Activated naive CD8-positive, alpha-beta T cell treated with anti-CD3 and anti-CD28 coated beads, Interleukin-2, amount 10 ng/mL, durations not matched to agents 7 days and 5 days (primary cell): Measurements from ENCODE around the gene IL17RA. TPM values are rescaled to one million over a fixed set of nuclear protein-coding genes. Genes with fewer than 3 reads are reported as not detected.

Experiments
- ATAC-seq: fragments of 150-1000 bp; cut with Tn5 transposase; one replicate; pipeline ENCODE4 v1.10.0; 2021; ENCODE audit warnings: low read depth, moderate library complexity
- POLR2A ChIA-PET: fragments of 350-600 bp; sonication (Branson Sonifier 250); formaldehyde crosslinking; loops from one replicate; lab custom pipeline; 2021; ENCODE audit warnings: antibody characterized with exemption; lab: Charles Lee
- DNase-seq: peaks from one replicate; pipeline ENCODE4 v3.0.0; 2021
- H3K27ac Mint-ChIP-seq: one replicate; pipeline ENCODE4 v1.8.0; 2022; ENCODE audit warnings: mild to moderate bottlenecking, mixed read lengths
- H3K27me3 Mint-ChIP-seq: one replicate; pipeline ENCODE4 v1.8.0; 2022; ENCODE audit warnings: mild to moderate bottlenecking, moderate library complexity, mixed read lengths
- H3K36me3 Mint-ChIP-seq: one replicate; pipeline ENCODE4 v1.8.0; 2021; ENCODE audit warnings: mild to moderate bottlenecking, mixed read lengths
- H3K4me1 Mint-ChIP-seq: one replicate; pipeline ENCODE4 v1.8.0; 2021; ENCODE audit warnings: mixed read lengths
- H3K4me3 Mint-ChIP-seq: one replicate; pipeline ENCODE4 v1.8.0; 2022; ENCODE audit warnings: mild to moderate bottlenecking, moderate library complexity, mixed read lengths
- H3K9me3 Mint-ChIP-seq: one replicate; pipeline ENCODE4 v1.8.0; 2021; ENCODE audit warnings: mixed read lengths
- total RNA-seq, 2 experiments: library from RNA; stranded (reverse); gene quantifications; one replicate each; pipeline ENCODE4 v1.2.3, GENCODE V29; 2021

The IL17RA gene
- total RNA-seq, 2 experiments from 2014 or later, result 46.7 to 48.0 TPM

- peaks cover 57% of the 10 kb centered on the region for H3K36me3 Mint-ChIP-seq
- peak overlapping the region; percentile 42 for H3K27ac Mint-ChIP-seq
- H3K27me3 Mint-ChIP-seq, result no peaks in the 10 kb centered on the region
- H3K4me3 Mint-ChIP-seq, result no peak overlapping the region
- ATAC-seq (no peak), DNase-seq (no peak)
- no peaks in the 10 kb centered on the region for H3K9me3 Mint-ChIP-seq
- peaks cover 43% of the 10 kb centered on the region for H3K4me1 Mint-ChIP-seq
- POLR2A ChIA-PET, result no interaction called here
These were observed 19.6 kb downstream of the IL17RA start for GRCh38 chr22:17104336-17104935.

- Mint-ChIP-seq H3K4me3 (peak overlapping the region; percentile 37), H3K27ac (peak overlapping the region; percentile 65), H3K27me3 (no peaks in the 10 kb centered on the region), H3K36me3 (peaks cover 53% of the 10 kb centered on the region), H3K4me1 (peaks cover 34% of the 10 kb centered on the region), H3K9me3 (no peaks in the 10 kb centered on the region)
- POLR2A ChIA-PET, result interaction anchor here (0.8 to 3.1 kb wide), 4 partner anchors 8 to 61 kb away, joined by 3 to 18 read pairs (median 4); no protein-coding TSS in a partner anchor
- ATAC-seq (no peak), DNase-seq (no peak)
These were observed 20.6 kb downstream of the IL17RA start for GRCh38 chr22:17105143-17106129.

- Mint-ChIP-seq H3K4me1 (peaks cover 26% of the 10 kb centered on the region), H3K27me3 (no peaks in the 10 kb centered on the region), H3K27ac (peak overlapping the region; percentile 91), H3K4me3 (peak overlapping the region; percentile 78), H3K9me3 (no peaks in the 10 kb centered on the region), H3K36me3 (peaks cover 52% of the 10 kb centered on the region)
- ATAC-seq (peak; percentile 57), DNase-seq (no peak)
- POLR2A ChIA-PET, result interaction anchor here (0.8 to 3.1 kb wide), 8 partner anchors 9 to 113 kb away, joined by 3 to 18 read pairs (median 5); partner anchors contain the start of gene ADA2
These were observed 21.5 kb downstream of the IL17RA start for GRCh38 chr22:17106161-17106784.

- Mint-ChIP-seq H3K4me1 (peaks cover 23% of the 10 kb centered on the region), H3K27me3 (no peaks in the 10 kb centered on the region), H3K9me3 (no peaks in the 10 kb centered on the region), H3K36me3 (peaks cover 47% of the 10 kb centered on the region), H3K27ac (peak overlapping the region; percentile 91), H3K4me3 (peak overlapping the region; percentile 78)
- peak; percentile 93 for ATAC-seq
- POLR2A ChIA-PET, result interaction anchor here (0.8 to 3.1 kb wide), 8 partner anchors 9 to 112 kb away, joined by 3 to 18 read pairs (median 5); partner anchors contain the start of gene ADA2
- peak; percentile 63 for DNase-seq
These were observed 22.2 kb downstream of the IL17RA start for GRCh38 chr22:17106785-17107546.

- no peak for DNase-seq
- no peak for ATAC-seq
- Mint-ChIP-seq H3K9me3 (no peaks in the 10 kb centered on the region), H3K36me3 (peaks cover 42% of the 10 kb centered on the region), H3K4me1 (peaks cover 19% of the 10 kb centered on the region), H3K27ac (peak overlapping the region; percentile 91), H3K4me3 (peak overlapping the region; percentile 78), H3K27me3 (no peaks in the 10 kb centered on the region)
- POLR2A ChIA-PET, result interaction anchor here (1.0 to 3.1 kb wide), 6 partner anchors 9 to 64 kb away, joined by 5 to 18 read pairs (median 6); no protein-coding TSS in a partner anchor
These were observed 22.7 kb downstream of the IL17RA start for GRCh38 chr22:17107547-17107810.

GRCh38 chr22:17108256-17109112, 23.7 kb downstream of the IL17RA start:
- Mint-ChIP-seq H3K27ac (no peak overlapping the region), H3K36me3 (peaks cover 37% of the 10 kb centered on the region), H3K4me3 (no peak overlapping the region), H3K27me3 (no peaks in the 10 kb centered on the region), H3K9me3 (no peaks in the 10 kb centered on the region), H3K4me1 (peaks cover 19% of the 10 kb centered on the region)
- POLR2A ChIA-PET, result interaction anchor here (1.6 to 3.1 kb wide), 4 partner anchors 8 to 23 kb away, joined by 4 to 18 read pairs (median 9); no protein-coding TSS in a partner anchor
- ATAC-seq, result no peak
- no peak for DNase-seq

GRCh38 chr22:17109113-17109865, 24.5 kb downstream of the IL17RA start:
- peaks cover 22% of the 10 kb centered on the region for H3K4me1 Mint-ChIP-seq
- POLR2A ChIA-PET, result interaction anchor here (1.8 kb wide), 1 partner anchor 22 kb away, joined by 4 read pairs; no protein-coding TSS in a partner anchor
- H3K4me3 Mint-ChIP-seq, result no peak overlapping the region
- no peak overlapping the region for H3K27ac Mint-ChIP-seq
- ATAC-seq (no peak), DNase-seq (no peak)
- H3K9me3 Mint-ChIP-seq, result no peaks in the 10 kb centered on the region
- H3K36me3 Mint-ChIP-seq, result peaks cover 37% of the 10 kb centered on the region
- H3K27me3 Mint-ChIP-seq, result no peaks in the 10 kb centered on the region

- POLR2A ChIA-PET, result interaction anchor here (1.8 to 2.2 kb wide), 2 partner anchors 12 to 23 kb away, joined by 4 to 11 read pairs; no protein-coding TSS in a partner anchor
- H3K4me3 Mint-ChIP-seq, result no peak overlapping the region
- no peak for DNase-seq
- peaks cover 30% of the 10 kb centered on the region for H3K36me3 Mint-ChIP-seq
- H3K9me3 Mint-ChIP-seq, result no peaks in the 10 kb centered on the region
- peaks cover 23% of the 10 kb centered on the region for H3K4me1 Mint-ChIP-seq
- H3K27me3 Mint-ChIP-seq, result no peaks in the 10 kb centered on the region
- H3K27ac Mint-ChIP-seq, result no peak overlapping the region
- ATAC-seq, result no peak
These were observed 25.2 kb downstream of the IL17RA start for GRCh38 chr22:17109976-17110375.

GRCh38 chr22:17110791-17111550, 26.2 kb downstream of the IL17RA start:
- H3K36me3 Mint-ChIP-seq, result peaks cover 21% of the 10 kb centered on the region
- H3K4me3 Mint-ChIP-seq, result no peak overlapping the region
- peaks cover 27% of the 10 kb centered on the region for H3K4me1 Mint-ChIP-seq
- POLR2A ChIA-PET, result interaction anchor here (0.7 to 2.2 kb wide), 4 partner anchors 9 to 73 kb away, joined by 3 to 11 read pairs (median 4); no protein-coding TSS in a partner anchor
- ATAC-seq, result no peak
- H3K27me3 Mint-ChIP-seq, result no peaks in the 10 kb centered on the region
- no peaks in the 10 kb centered on the region for H3K9me3 Mint-ChIP-seq
- DNase-seq, result no peak
- peak overlapping the region; percentile 21 for H3K27ac Mint-ChIP-seq

- peaks cover 16% of the 10 kb centered on the region for H3K36me3 Mint-ChIP-seq
- H3K9me3 Mint-ChIP-seq, result no peaks in the 10 kb centered on the region
- ATAC-seq (no peak), DNase-seq (no peak)
- H3K4me1 Mint-ChIP-seq, result peaks cover 28% of the 10 kb centered on the region
- H3K27ac Mint-ChIP-seq, result no peak overlapping the region
- POLR2A ChIA-PET, result no interaction called here
- H3K27me3 Mint-ChIP-seq, result no peaks in the 10 kb centered on the region
- H3K4me3 Mint-ChIP-seq, result no peak overlapping the region
These were observed 27.8 kb downstream of the IL17RA start for GRCh38 chr22:17112491-17113042.
